Measurements from ENCODE around the gene STX18. TPM values are rescaled to one million over a fixed set of nuclear protein-coding genes. Genes with fewer than 3 reads are reported as not detected.

STX18 gene
- total and polyA plus RNA-seq, 2 experiments from 2014 or later, result 15.9 to 18.1 TPM

DNA sequence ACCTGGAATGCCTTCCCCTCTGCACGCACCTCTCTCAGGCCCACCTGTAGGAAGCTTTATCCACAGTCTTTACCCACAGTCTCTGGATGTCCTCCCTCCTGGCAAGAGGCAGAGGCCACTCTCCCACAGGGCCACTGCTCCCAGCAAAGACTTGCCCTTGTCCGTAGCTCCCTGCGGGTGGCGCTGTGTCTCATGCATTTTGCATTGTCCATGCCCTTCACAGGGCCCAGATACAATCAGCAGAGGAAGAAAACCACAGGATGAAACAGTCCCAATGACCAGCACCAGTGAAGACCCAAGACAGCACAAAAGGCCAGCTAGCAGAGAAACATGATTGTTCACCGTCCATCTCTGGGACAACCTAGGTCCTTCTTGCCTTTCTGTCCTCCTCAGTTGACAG lies 157.0 kb downstream of the STX18 start:
- peaks cover 48% of the 10 kb centered on the region for H3K27me3 ChIP-seq (ENCODE audit: insufficient read depth)
- H3K4me3 Mint-ChIP-seq, result peak overlapping the region; percentile 48
- no peaks in the 10 kb centered on the region for H3F3A ChIP-seq (replicated peaks; ENCODE audit: low read depth)
- no peaks in the 10 kb centered on the region; the same call in 1 of the 2 replicates for H4K20me1 ChIP-seq (replicated peaks; ENCODE audit: insufficient read depth)
- H3K36me3 Mint-ChIP-seq (ENCODE audit: low read depth), result peaks cover 4% of the 10 kb centered on the region; the same call in 1 of the 3 replicates
- no peak overlapping the region for H3K27ac ChIP-seq (ENCODE audit: low read depth)
- H3K27ac Mint-ChIP-seq, result no peak overlapping the region
- TF ChIP-seq, protein P1, sequence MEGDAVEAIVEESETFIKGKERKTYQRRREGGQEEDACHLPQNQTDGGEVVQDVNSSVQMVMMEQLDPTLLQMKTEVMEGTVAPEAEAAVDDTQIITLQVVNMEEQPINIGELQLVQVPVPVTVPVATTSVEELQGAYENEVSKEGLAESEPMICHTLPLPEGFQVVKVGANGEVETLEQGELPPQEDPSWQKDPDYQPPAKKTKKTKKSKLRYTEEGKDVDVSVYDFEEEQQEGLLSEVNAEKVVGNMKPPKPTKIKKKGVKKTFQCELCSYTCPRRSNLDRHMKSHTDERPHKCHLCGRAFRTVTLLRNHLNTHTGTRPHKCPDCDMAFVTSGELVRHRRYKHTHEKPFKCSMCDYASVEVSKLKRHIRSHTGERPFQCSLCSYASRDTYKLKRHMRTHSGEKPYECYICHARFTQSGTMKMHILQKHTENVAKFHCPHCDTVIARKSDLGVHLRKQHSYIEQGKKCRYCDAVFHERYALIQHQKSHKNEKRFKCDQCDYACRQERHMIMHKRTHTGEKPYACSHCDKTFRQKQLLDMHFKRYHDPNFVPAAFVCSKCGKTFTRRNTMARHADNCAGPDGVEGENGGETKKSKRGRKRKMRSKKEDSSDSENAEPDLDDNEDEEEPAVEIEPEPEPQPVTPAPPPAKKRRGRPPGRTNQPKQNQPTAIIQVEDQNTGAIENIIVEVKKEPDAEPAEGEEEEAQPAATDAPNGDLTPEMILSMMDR (conservative IDR thresholded peaks at IDR 0.05; ENCODE audit: low read depth in 2 of 2), result peak; percentile 88 to 95
- TF ChIP-seq JUNB (IDR thresholded peaks at IDR 0.05; ENCODE audit: unreplicated experiment), result no peak
- H3K4me2 ChIP-seq, result peak overlapping the region; percentile 92; the same call in 1 of the 2 replicates
- H3K4me1 Mint-ChIP-seq, result peaks cover 33% of the 10 kb centered on the region
- no peaks in the 10 kb centered on the region for H3K79me2 ChIP-seq (replicated peaks; ENCODE audit: insufficient read depth)
- H3K27me3 Mint-ChIP-seq (ENCODE audit: insufficient read depth, low read depth, poor library complexity), result peaks cover 35% of the 10 kb centered on the region
- no peaks in the 10 kb centered on the region; the same call in 1 of the 3 replicates for H3K9me3 Mint-ChIP-seq
- no peak overlapping the region for H2AFZ ChIP-seq
- DNase-seq (ENCODE audit: low spot score), result peak; percentile 93
- H3K9me2 ChIP-seq (ENCODE audit: insufficient read depth), result no peaks in the 10 kb centered on the region
- H3K4me1 ChIP-seq (ENCODE audit: insufficient read depth), result peaks cover 23% of the 10 kb centered on the region
- ATAC-seq, result peak; percentile 46
- H3K4me3 ChIP-seq, result no peak overlapping the region
- no peaks in the 10 kb centered on the region for H3K36me3 ChIP-seq (ENCODE audit: insufficient read depth)

DNA sequence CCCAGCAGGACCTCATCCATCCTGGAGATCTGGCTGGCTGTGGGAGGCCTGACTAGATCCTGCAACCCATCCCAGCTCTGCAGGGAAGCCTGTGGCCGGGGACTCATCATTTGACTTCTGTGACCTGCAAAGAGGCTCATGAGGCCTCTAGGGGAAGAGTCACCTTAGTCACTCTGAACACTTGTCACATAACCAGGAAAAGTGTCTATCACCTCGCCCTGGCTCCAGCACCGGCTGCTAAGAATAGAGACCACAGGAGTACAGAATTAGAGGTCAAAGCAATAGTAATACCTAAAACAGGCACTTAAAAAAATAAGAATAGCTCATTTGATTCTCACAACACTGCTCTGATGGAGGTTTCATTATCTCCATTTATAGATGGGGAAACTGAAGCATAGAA lies 158.8 kb downstream of the STX18 start:
- Histone ChIP-seq H3K27me3 (ENCODE audit: insufficient read depth) (peaks cover 43% of the 10 kb centered on the region), H3K4me1 (ENCODE audit: insufficient read depth) (peaks cover 21% of the 10 kb centered on the region), H3K27ac (ENCODE audit: low read depth) (no peak overlapping the region), H3K36me3 (ENCODE audit: insufficient read depth) (no peaks in the 10 kb centered on the region), H3K9me2 (ENCODE audit: insufficient read depth) (no peaks in the 10 kb centered on the region), H4K20me1 (replicated peaks; ENCODE audit: insufficient read depth) (no peaks in the 10 kb centered on the region), H3K79me2 (replicated peaks; ENCODE audit: insufficient read depth) (no peaks in the 10 kb centered on the region), H3K4me3 (no peak overlapping the region), H3K4me2 (no peak overlapping the region), H2AFZ (no peak overlapping the region), H3F3A (replicated peaks; ENCODE audit: low read depth) (no peaks in the 10 kb centered on the region)
- peaks cover under 1% of the 10 kb centered on the region; the same call in 1 of the 3 replicates for H3K36me3 Mint-ChIP-seq (ENCODE audit: low read depth)
- no peak overlapping the region for H3K4me3 Mint-ChIP-seq
- no peaks in the 10 kb centered on the region; the same call in 2 of the 3 replicates for H3K9me3 Mint-ChIP-seq
- DNase-seq (ENCODE audit: low spot score) (no peak), ATAC-seq (no peak)
- H3K27me3 Mint-ChIP-seq (ENCODE audit: insufficient read depth, low read depth, poor library complexity), result peaks cover 29% of the 10 kb centered on the region
- no peak overlapping the region for H3K27ac Mint-ChIP-seq
- peaks cover 34% of the 10 kb centered on the region for H3K4me1 Mint-ChIP-seq
- no peak for TF ChIP-seq STAT1 (IDR thresholded peaks at IDR 0.05; ENCODE audit: unreplicated experiment)

DNA sequence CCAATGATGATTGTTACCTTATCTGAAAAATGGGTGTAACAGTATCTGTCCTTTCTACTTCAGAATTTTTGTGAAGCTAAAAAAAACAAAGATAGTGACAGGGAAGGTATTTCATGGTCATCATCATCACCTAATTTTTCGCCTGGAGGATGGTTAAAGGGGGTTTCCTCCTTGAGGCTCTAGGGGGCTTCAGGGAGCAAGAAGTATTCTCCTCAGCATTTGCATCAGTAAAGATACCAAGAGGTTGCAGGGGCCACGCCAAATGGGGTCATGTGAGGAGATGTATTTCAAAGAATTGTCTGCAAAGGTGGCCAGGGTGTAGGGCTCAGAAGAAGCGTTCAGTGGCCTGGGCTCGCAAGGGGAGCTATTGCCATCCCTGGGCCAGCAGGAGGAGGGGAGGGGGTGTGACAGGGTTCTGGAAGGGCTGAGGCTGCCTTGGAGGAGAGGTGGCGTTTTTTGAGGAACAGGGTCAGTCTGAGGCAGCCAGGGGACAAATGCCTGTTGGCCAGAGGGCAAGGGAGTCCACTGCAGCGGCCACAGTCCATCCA lies 162.2 kb downstream of the STX18 start:
- H3K4me3 Mint-ChIP-seq, result no peak overlapping the region
- peaks cover 28% of the 10 kb centered on the region for H3K4me1 Mint-ChIP-seq
- Histone ChIP-seq H3K4me1 (ENCODE audit: insufficient read depth) (peaks cover 17% of the 10 kb centered on the region), H4K20me1 (replicated peaks; ENCODE audit: insufficient read depth) (no peaks in the 10 kb centered on the region), H3K27me3 (ENCODE audit: insufficient read depth) (peaks cover 11% of the 10 kb centered on the region), H3K4me2 (no peak overlapping the region), H3K27ac (ENCODE audit: low read depth) (no peak overlapping the region), H3K36me3 (ENCODE audit: insufficient read depth) (no peaks in the 10 kb centered on the region), H2AFZ (peak overlapping the region; percentile 48; the same call in 1 of the 2 replicates), H3K9me2 (ENCODE audit: insufficient read depth) (no peaks in the 10 kb centered on the region), H3F3A (replicated peaks; ENCODE audit: low read depth) (no peaks in the 10 kb centered on the region), H3K79me2 (replicated peaks; ENCODE audit: insufficient read depth) (no peaks in the 10 kb centered on the region), H3K4me3 (no peak overlapping the region)
- ATAC-seq, result peak; percentile 50
- TF ChIP-seq, protein P1 (conservative IDR thresholded peaks at IDR 0.05; ENCODE audit: low read depth in 2 of 2), result peak; percentile 19 to 26; a peak in 3 of 4 replicates
- TF ChIP-seq ZNF331 (CRISPR knock-in tag; IDR thresholded peaks at IDR 0.05; ENCODE audit: low read depth), result no peak
- no peak for DNase-seq (ENCODE audit: low spot score)
- H3K9me3 Mint-ChIP-seq, result peaks cover 4% of the 10 kb centered on the region
- H3K36me3 Mint-ChIP-seq (ENCODE audit: low read depth), result no peaks in the 10 kb centered on the region
- peaks cover 5% of the 10 kb centered on the region for H3K27me3 Mint-ChIP-seq (ENCODE audit: insufficient read depth, low read depth, poor library complexity)
- no peak overlapping the region for H3K27ac Mint-ChIP-seq
